Measurements from ENCODE around the gene ARHGEF33.

The ARHGEF33 gene

GRCh38 chr2:38997781-38998180 lies 108.1 kb downstream of the ARHGEF33 start:
- H3K4me1 ChIP-seq (ENCODE audit: control insufficient read depth in 1 of 2, insufficient read depth in 2 of 2, low read length in 2 of 2) = peaks cover 0 to 5% of the 10 kb centered on the region in 2 donors
- H3K4me3 ChIP-seq (ENCODE audit: low read depth in 1 of 2, low read length in 2 of 2) = no peak overlapping the region
- no peaks in the 10 kb centered on the region for H3K9me3 ChIP-seq (ENCODE audit: control insufficient read depth in 1 of 2, low read length in 2 of 2)
- H3K9ac ChIP-seq (ENCODE audit: low read depth in 1 of 2, low read length in 2 of 2) = no peak overlapping the region
- H3K36me3 ChIP-seq (ENCODE audit: control insufficient read depth in 1 of 2, insufficient read depth in 2 of 2, low read length in 2 of 2) = peaks cover 22 to 62% of the 10 kb centered on the region in 2 donors
- H3K27ac ChIP-seq (ENCODE audit: low read depth, low read length) = no peak overlapping the region
- H3K27me3 ChIP-seq (ENCODE audit: control insufficient read depth in 1 of 2, insufficient read depth in 2 of 2, low read length in 2 of 2) = no peaks in the 10 kb centered on the region

- no peak overlapping the region for H3K9ac ChIP-seq (ENCODE audit: low read depth in 1 of 2, low read length in 2 of 2)
- peaks cover 26 to 50% of the 10 kb centered on the region in 2 donors for H3K36me3 ChIP-seq (ENCODE audit: control insufficient read depth in 1 of 2, insufficient read depth in 2 of 2, low read length in 2 of 2)
- peaks cover 0 to 5% of the 10 kb centered on the region in 2 donors for H3K4me1 ChIP-seq (ENCODE audit: control insufficient read depth in 1 of 2, insufficient read depth in 2 of 2, low read length in 2 of 2)
- no peak overlapping the region for H3K4me3 ChIP-seq (ENCODE audit: low read depth in 1 of 2, low read length in 2 of 2)
- no peaks in the 10 kb centered on the region for H3K27me3 ChIP-seq (ENCODE audit: control insufficient read depth in 1 of 2, insufficient read depth in 2 of 2, low read length in 2 of 2)
- no peaks in the 10 kb centered on the region for H3K9me3 ChIP-seq (ENCODE audit: control insufficient read depth in 1 of 2, low read length in 2 of 2)
- no peak overlapping the region for H3K27ac ChIP-seq (ENCODE audit: low read depth, low read length)
Observed at GRCh38 chr2:39000552-39000951, 110.9 kb downstream of the ARHGEF33 start.

GRCh38 chr2:39007875-39008504 lies 118.3 kb downstream of the ARHGEF33 start:
- Histone ChIP-seq H3K27ac (ENCODE audit: low read depth, low read length) (no peak overlapping the region), H3K36me3 (ENCODE audit: control insufficient read depth in 1 of 2, insufficient read depth in 2 of 2, low read length in 2 of 2) (peaks cover 21 to 43% of the 10 kb centered on the region in 2 donors), H3K4me1 (ENCODE audit: control insufficient read depth in 1 of 2, insufficient read depth in 2 of 2, low read length in 2 of 2) (no peaks in the 10 kb centered on the region), H3K9me3 (ENCODE audit: control insufficient read depth in 1 of 2, low read length in 2 of 2) (no peaks in the 10 kb centered on the region), H3K27me3 (ENCODE audit: control insufficient read depth in 1 of 2, insufficient read depth in 2 of 2, low read length in 2 of 2) (no peaks in the 10 kb centered on the region), H3K9ac (ENCODE audit: low read depth in 1 of 2, low read length in 2 of 2) (no peak overlapping the region), H3K4me3 (ENCODE audit: low read depth in 1 of 2, low read length in 2 of 2) (no peak overlapping the region)

- Histone ChIP-seq H3K36me3 (ENCODE audit: control insufficient read depth in 1 of 2, insufficient read depth in 2 of 2, low read length in 2 of 2) (peaks cover 27 to 49% of the 10 kb centered on the region in 2 donors), H3K4me1 (ENCODE audit: control insufficient read depth in 1 of 2, insufficient read depth in 2 of 2, low read length in 2 of 2) (no peaks in the 10 kb centered on the region), H3K27ac (ENCODE audit: low read depth, low read length) (no peak overlapping the region), H3K9me3 (ENCODE audit: control insufficient read depth in 1 of 2, low read length in 2 of 2) (no peaks in the 10 kb centered on the region), H3K4me3 (ENCODE audit: low read depth in 1 of 2, low read length in 2 of 2) (no peak overlapping the region), H3K27me3 (ENCODE audit: control insufficient read depth in 1 of 2, insufficient read depth in 2 of 2, low read length in 2 of 2) (no peaks in the 10 kb centered on the region), H3K9ac (ENCODE audit: low read depth in 1 of 2, low read length in 2 of 2) (no peak overlapping the region)
Observed at GRCh38 chr2:39008665-39009064, 119.0 kb downstream of the ARHGEF33 start.

- Histone ChIP-seq H3K27me3 (ENCODE audit: control insufficient read depth in 1 of 2, insufficient read depth in 2 of 2, low read length in 2 of 2) (no peaks in the 10 kb centered on the region), H3K36me3 (ENCODE audit: control insufficient read depth in 1 of 2, insufficient read depth in 2 of 2, low read length in 2 of 2) (peaks cover 16 to 25% of the 10 kb centered on the region in 2 donors), H3K4me3 (ENCODE audit: low read depth in 1 of 2, low read length in 2 of 2) (no peak overlapping the region), H3K4me1 (ENCODE audit: control insufficient read depth in 1 of 2, insufficient read depth in 2 of 2, low read length in 2 of 2) (no peaks in the 10 kb centered on the region), H3K27ac (ENCODE audit: low read depth, low read length) (no peak overlapping the region), H3K9ac (ENCODE audit: low read depth in 1 of 2, low read length in 2 of 2) (no peak overlapping the region), H3K9me3 (ENCODE audit: control insufficient read depth in 1 of 2, low read length in 2 of 2) (no peaks in the 10 kb centered on the region)
Observed at GRCh38 chr2:39013871-39014270, 124.2 kb downstream of the ARHGEF33 start.

- Histone ChIP-seq H3K4me3 (ENCODE audit: low read depth in 1 of 2, low read length in 2 of 2) (no peak overlapping the region), H3K27ac (ENCODE audit: low read depth, low read length) (no peak overlapping the region), H3K27me3 (ENCODE audit: control insufficient read depth in 1 of 2, insufficient read depth in 2 of 2, low read length in 2 of 2) (no peaks in the 10 kb centered on the region), H3K9ac (ENCODE audit: low read depth in 1 of 2, low read length in 2 of 2) (no peak overlapping the region), H3K9me3 (ENCODE audit: control insufficient read depth in 1 of 2, low read length in 2 of 2) (no peaks in the 10 kb centered on the region), H3K36me3 (ENCODE audit: control insufficient read depth in 1 of 2, insufficient read depth in 2 of 2, low read length in 2 of 2) (peaks cover 16 to 21% of the 10 kb centered on the region in 2 donors), H3K4me1 (ENCODE audit: control insufficient read depth in 1 of 2, insufficient read depth in 2 of 2, low read length in 2 of 2) (no peaks in the 10 kb centered on the region)
Observed at GRCh38 chr2:39015424-39015823, 125.7 kb downstream of the ARHGEF33 start.

GRCh38 chr2:39017334-39017733 lies 127.7 kb downstream of the ARHGEF33 start:
- H3K27ac ChIP-seq (ENCODE audit: low read depth, low read length) = no peak overlapping the region
- peaks cover 9 to 15% of the 10 kb centered on the region in 2 donors for H3K36me3 ChIP-seq (ENCODE audit: control insufficient read depth in 1 of 2, insufficient read depth in 2 of 2, low read length in 2 of 2)
- no peaks in the 10 kb centered on the region for H3K4me1 ChIP-seq (ENCODE audit: control insufficient read depth in 1 of 2, insufficient read depth in 2 of 2, low read length in 2 of 2)
- H3K9ac ChIP-seq (ENCODE audit: low read depth in 1 of 2, low read length in 2 of 2) = no peak overlapping the region
- H3K9me3 ChIP-seq (ENCODE audit: control insufficient read depth in 1 of 2, low read length in 2 of 2) = no peaks in the 10 kb centered on the region
- H3K27me3 ChIP-seq (ENCODE audit: control insufficient read depth in 1 of 2, insufficient read depth in 2 of 2, low read length in 2 of 2) = no peaks in the 10 kb centered on the region
- no peak overlapping the region for H3K4me3 ChIP-seq (ENCODE audit: low read depth in 1 of 2, low read length in 2 of 2)

GRCh38 chr2:39018638-39019037 lies 129.0 kb downstream of the ARHGEF33 start:
- no peak overlapping the region for H3K27ac ChIP-seq (ENCODE audit: low read depth, low read length)
- H3K4me1 ChIP-seq (ENCODE audit: control insufficient read depth in 1 of 2, insufficient read depth in 2 of 2, low read length in 2 of 2) = no peaks in the 10 kb centered on the region
- peaks cover 6 to 10% of the 10 kb centered on the region in 2 donors for H3K36me3 ChIP-seq (ENCODE audit: control insufficient read depth in 1 of 2, insufficient read depth in 2 of 2, low read length in 2 of 2)
- no peaks in the 10 kb centered on the region for H3K27me3 ChIP-seq (ENCODE audit: control insufficient read depth in 1 of 2, insufficient read depth in 2 of 2, low read length in 2 of 2)
- H3K9me3 ChIP-seq (ENCODE audit: control insufficient read depth in 1 of 2, low read length in 2 of 2) = no peaks in the 10 kb centered on the region
- no peak overlapping the region for H3K9ac ChIP-seq (ENCODE audit: low read depth in 1 of 2, low read length in 2 of 2)
- H3K4me3 ChIP-seq (ENCODE audit: low read depth in 1 of 2, low read length in 2 of 2) = no peak overlapping the region

GRCh38 chr2:39020383-39020782 lies 130.7 kb downstream of the ARHGEF33 start:
- Histone ChIP-seq H3K9ac (ENCODE audit: low read depth in 1 of 2, low read length in 2 of 2) (no peak overlapping the region), H3K9me3 (ENCODE audit: control insufficient read depth in 1 of 2, low read length in 2 of 2) (no peaks in the 10 kb centered on the region), H3K27ac (ENCODE audit: low read depth, low read length) (no peak overlapping the region), H3K4me3 (ENCODE audit: low read depth in 1 of 2, low read length in 2 of 2) (no peak overlapping the region), H3K4me1 (ENCODE audit: control insufficient read depth in 1 of 2, insufficient read depth in 2 of 2, low read length in 2 of 2) (no peaks in the 10 kb centered on the region), H3K36me3 (ENCODE audit: control insufficient read depth in 1 of 2, insufficient read depth in 2 of 2, low read length in 2 of 2) (peaks cover 7 to 8% of the 10 kb centered on the region in 2 donors), H3K27me3 (ENCODE audit: control insufficient read depth in 1 of 2, insufficient read depth in 2 of 2, low read length in 2 of 2) (no peaks in the 10 kb centered on the region)

- H3K4me3 ChIP-seq (ENCODE audit: low read depth in 1 of 2, low read length in 2 of 2) = no peak overlapping the region
- H3K4me1 ChIP-seq (ENCODE audit: control insufficient read depth in 1 of 2, insufficient read depth in 2 of 2, low read length in 2 of 2) = no peaks in the 10 kb centered on the region
- H3K9me3 ChIP-seq (ENCODE audit: control insufficient read depth in 1 of 2, low read length in 2 of 2) = no peaks in the 10 kb centered on the region
- peaks cover 7 to 8% of the 10 kb centered on the region in 2 donors for H3K36me3 ChIP-seq (ENCODE audit: control insufficient read depth in 1 of 2, insufficient read depth in 2 of 2, low read length in 2 of 2)
- no peak overlapping the region for H3K27ac ChIP-seq (ENCODE audit: low read depth, low read length)
- no peaks in the 10 kb centered on the region for H3K27me3 ChIP-seq (ENCODE audit: control insufficient read depth in 1 of 2, insufficient read depth in 2 of 2, low read length in 2 of 2)
- H3K9ac ChIP-seq (ENCODE audit: low read depth in 1 of 2, low read length in 2 of 2) = no peak overlapping the region
Observed at GRCh38 chr2:39022642-39023235, 133.1 kb downstream of the ARHGEF33 start.

All from duodenal mucosa (tissue), 2 donors.